WTC11 (cell line): ENCODE measurements around the gene MYO9A. TPM values are rescaled to one million over a fixed set of nuclear protein-coding genes. Genes with fewer than 3 reads are reported as not detected.

Source experiments
- ATAC-seq: fragments of 200-7000 bp; cut with Tn5 transposase; 2 replicates; pipeline ENCODE4 v1.10.0; 2021; ENCODE audit warnings: mild to moderate bottlenecking, moderate library complexity
- CTCF ChIA-PET: fragments of 300-600 bp; sonication (Branson Sonifier 250); formaldehyde crosslinking; loops from one replicate; lab custom pipeline; 2021; ENCODE audit warnings: antibody characterized with exemption; lab: Charles Lee
- POLR2A ChIA-PET: fragments of 350-600 bp; sonication (Branson Sonifier 250); formaldehyde crosslinking; loops from one replicate; lab custom pipeline; 2021; ENCODE audit warnings: antibody characterized with exemption; lab: Charles Lee
- DNase-seq: peaks from one replicate; pipeline ENCODE4 v3.0.0; 2021; ENCODE audit warnings: low spot score
- H3K27ac Mint-ChIP-seq: 2 replicates; pipeline ENCODE4 v1.8.0; 2021; ENCODE audit warnings: mixed read lengths
- H3K27me3 Mint-ChIP-seq: 2 replicates; pipeline ENCODE4 v1.8.0; 2021; ENCODE audit warnings: low read depth, mild to moderate bottlenecking, moderate library complexity, mixed read lengths
- H3K36me3 Mint-ChIP-seq: 2 replicates; pipeline ENCODE4 v1.8.0; 2021; ENCODE audit warnings: mixed read lengths
- H3K4me1 Mint-ChIP-seq: 2 replicates; pipeline ENCODE4 v1.8.0; 2022; ENCODE audit warnings: mixed read lengths
- H3K4me3 Mint-ChIP-seq: 2 replicates; pipeline ENCODE4 v1.8.0; 2021; ENCODE audit warnings: mild to moderate bottlenecking, moderate library complexity, mixed read lengths
- H3K9me3 Mint-ChIP-seq: 2 replicates; pipeline ENCODE4 v1.8.0; 2021; ENCODE audit warnings: mixed read lengths
- AR ChIP-seq: fragments of 250-450 bp; sonication (Bioruptor Pico); IDR thresholded peaks from 2 replicates; pipeline ENCODE4 v1.9.0; 2021; ENCODE audit warnings: mild to moderate bottlenecking
- ARID4B ChIP-seq: sonication (generic); formaldehyde crosslinking; IDR thresholded peaks from 2 replicates; pipeline ENCODE4 v1.8.0; 2023; ENCODE audit warnings: missing genetic modification reagents, mild to moderate bottlenecking, borderline replicate concordance
- E2F1 ChIP-seq: sonication (generic); formaldehyde crosslinking; IDR thresholded peaks from 2 replicates; pipeline ENCODE4 v1.8.0; 2022; ENCODE audit warnings: mild to moderate bottlenecking, missing genetic modification reagents
- FOXJ3 ChIP-seq: sonication (generic); formaldehyde crosslinking; IDR thresholded peaks from 2 replicates; pipeline ENCODE4 v1.9.0; 2021; ENCODE audit warnings: missing genetic modification reagents, mild to moderate bottlenecking, borderline replicate concordance
- FOXK1 ChIP-seq: sonication (generic); formaldehyde crosslinking; IDR thresholded peaks from 2 replicates; pipeline ENCODE4 v1.8.0; 2022; ENCODE audit warnings: mild to moderate bottlenecking, moderate library complexity, missing genetic modification reagents
- HMGA2 ChIP-seq: fragments of 250-450 bp; sonication (Bioruptor Pico); IDR thresholded peaks from 2 replicates; pipeline ENCODE4 v1.4.0; 2021; ENCODE audit warnings: mild to moderate bottlenecking, moderate library complexity
- IRF2 ChIP-seq: sonication (generic); formaldehyde crosslinking; IDR thresholded peaks from 2 replicates; pipeline ENCODE4 v1.8.0; 2022; ENCODE audit warnings: low read depth, missing genetic modification reagents, borderline replicate concordance
- JAZF1 ChIP-seq: fragments of 250-450 bp; sonication (Bioruptor Pico); IDR thresholded peaks from 2 replicates; pipeline ENCODE4 v1.9.0; 2021; ENCODE audit warnings: moderate library complexity, mild to moderate bottlenecking, inconsistent platforms
- MAX ChIP-seq: sonication (generic); formaldehyde crosslinking; IDR thresholded peaks from 2 replicates; pipeline ENCODE4 v1.8.0; 2022; ENCODE audit warnings: mild to moderate bottlenecking, missing genetic modification reagents
- NFYB ChIP-seq: sonication (generic); formaldehyde crosslinking; conservative IDR thresholded peaks from 2 replicates; pipeline ENCODE4 v1.8.0; 2022; ENCODE audit warnings: low read depth, missing genetic modification reagents
- PRDM15 ChIP-seq: sonication (generic); formaldehyde crosslinking; IDR thresholded peaks from 2 replicates; pipeline ENCODE4 v1.8.0; 2022; ENCODE audit warnings: missing genetic modification reagents
- STAT6 ChIP-seq: sonication (generic); formaldehyde crosslinking; conservative IDR thresholded peaks from 2 replicates; pipeline ENCODE4 v1.8.1; 2023; ENCODE audit warnings: mild to moderate bottlenecking, low read depth, missing genetic modification reagents, moderate library complexity
- TCF7 ChIP-seq: sonication (generic); formaldehyde crosslinking; IDR thresholded peaks from 2 replicates; pipeline ENCODE4 v1.8.0; 2022; ENCODE audit warnings: mild to moderate bottlenecking, low read depth, missing genetic modification reagents, moderate library complexity
- TEAD4 ChIP-seq: sonication (generic); formaldehyde crosslinking; IDR thresholded peaks from 2 replicates; pipeline ENCODE4 v1.8.0; 2022; ENCODE audit warnings: mild to moderate bottlenecking, missing genetic modification reagents
- USF1 ChIP-seq: sonication (generic); formaldehyde crosslinking; IDR thresholded peaks from 2 replicates; pipeline ENCODE4 v1.8.0; 2022; ENCODE audit warnings: mild to moderate bottlenecking, missing genetic modification reagents
- ZBTB21 ChIP-seq: sonication (generic); formaldehyde crosslinking; IDR thresholded peaks from 2 replicates; pipeline ENCODE4 v1.8.1; 2023; ENCODE audit warnings: mild to moderate bottlenecking, missing genetic modification reagents, borderline replicate concordance
- total RNA-seq: library from RNA; stranded (reverse); gene quantifications from 3 replicates; pipeline ENCODE4 v1.2.3, GENCODE V29; 2021

The MYO9A gene
- total RNA-seq, 1 experiment from 2014 or later: 23.5 TPM

- POLR2A ChIA-PET: no interaction called here
- H3K4me3 Mint-ChIP-seq: no peak overlapping the region
- ATAC-seq (no peak), DNase-seq (no peak)
- no peaks in the 10 kb centered on the region for H3K36me3 Mint-ChIP-seq
- H3K4me1 Mint-ChIP-seq: no peaks in the 10 kb centered on the region
- TF ChIP-seq TEAD4: no peak
- no peak for TF ChIP-seq E2F1 (CRISPR knock-in tag)
- TF ChIP-seq ARID4B (CRISPR knock-in tag): no peak
- H3K27me3 Mint-ChIP-seq: no peaks in the 10 kb centered on the region
- CTCF ChIA-PET: no interaction called here
- H3K9me3 Mint-ChIP-seq: no peaks in the 10 kb centered on the region
- no peak overlapping the region for H3K27ac Mint-ChIP-seq
Observed at GRCh38 chr15:71974211-71974610, 143.7 kb downstream of the MYO9A start.

- Mint-ChIP-seq H3K27me3 (no peaks in the 10 kb centered on the region), H3K4me1 (no peaks in the 10 kb centered on the region), H3K4me3 (no peak overlapping the region), H3K9me3 (no peaks in the 10 kb centered on the region), H3K27ac (no peak overlapping the region), H3K36me3 (no peaks in the 10 kb centered on the region)
- no peak for TF ChIP-seq USF1
- TF ChIP-seq AR (CRISPR knock-in tag): no peak
- no peak for TF ChIP-seq IRF2 (CRISPR knock-in tag)
- no peak for TF ChIP-seq MAX (CRISPR knock-in tag)
- no peak for TF ChIP-seq JAZF1 (CRISPR knock-in tag)
- no peak for TF ChIP-seq ZBTB21 (CRISPR knock-in tag)
- TF ChIP-seq FOXK1: no peak
- no peak for TF ChIP-seq NFYB
- TF ChIP-seq TCF7: no peak
- no peak for TF ChIP-seq FOXJ3 (CRISPR knock-in tag)
- no peak for TF ChIP-seq STAT6
- no peak for TF ChIP-seq HMGA2 (CRISPR knock-in tag)
- no peak for TF ChIP-seq PRDM15 (CRISPR knock-in tag)
- no peak for TF ChIP-seq E2F1 (CRISPR knock-in tag)
- POLR2A ChIA-PET: no interaction called here
- CTCF ChIA-PET: no interaction called here
- ATAC-seq: no peak
- DNase-seq: no peak
Observed at GRCh38 chr15:71973366-71973765, 144.6 kb downstream of the MYO9A start.
